T-helper 1 cell treated with Interleukin-12 subunit alpha and Interleukin-12 subunit beta and Interleukin-4 antibody, amounts not matched to agents 30 μg/mL and 1 μg/mL, for 36 hours (primary cell): ENCODE measurements around the gene PARD3B.
A peak's percentile ranks its signal among the peaks of the same experiment; 100 is the strongest.

Experiments
- H3K27ac Mint-ChIP-seq: one replicate; pipeline ENCODE4 v1.8.0; 2021; ENCODE audit warnings: mild to moderate bottlenecking, mixed read lengths
- H3K27me3 Mint-ChIP-seq: one replicate; pipeline ENCODE4 v1.8.0; 2021; ENCODE audit warnings: low read depth, mixed read lengths
- H3K36me3 Mint-ChIP-seq: one replicate; pipeline ENCODE4 v1.8.0; 2021; ENCODE audit warnings: low read depth, mixed read lengths
- H3K4me1 Mint-ChIP-seq: one replicate; pipeline ENCODE4 v1.8.0; 2021; ENCODE audit warnings: low read depth, mixed read lengths
- H3K4me3 Mint-ChIP-seq: one replicate; pipeline ENCODE4 v1.8.0; 2021; ENCODE audit warnings: mild to moderate bottlenecking, moderate library complexity, mixed read lengths
- H3K9me3 Mint-ChIP-seq: one replicate; pipeline ENCODE4 v1.8.0; 2021; ENCODE audit warnings: mixed read lengths

PARD3B gene

GRCh38 chr2:204948024-204948763 lies 402.9 kb downstream of the PARD3B start:
- Mint-ChIP-seq H3K27me3 (no peaks in the 10 kb centered on the region), H3K4me3 (peak overlapping the region; percentile 47), H3K27ac (peak overlapping the region; percentile 86), H3K4me1 (peaks cover 57% of the 10 kb centered on the region), H3K9me3 (peaks cover 45% of the 10 kb centered on the region), H3K36me3 (peaks cover 51% of the 10 kb centered on the region)

GRCh38 chr2:204948822-204949221 lies 403.5 kb downstream of the PARD3B start:
- H3K4me3 Mint-ChIP-seq, result peak overlapping the region; percentile 47
- H3K27ac Mint-ChIP-seq, result peak overlapping the region; percentile 86
- H3K9me3 Mint-ChIP-seq, result peaks cover 45% of the 10 kb centered on the region
- peaks cover 48% of the 10 kb centered on the region for H3K36me3 Mint-ChIP-seq
- no peaks in the 10 kb centered on the region for H3K27me3 Mint-ChIP-seq
- H3K4me1 Mint-ChIP-seq, result peaks cover 59% of the 10 kb centered on the region

- H3K36me3 Mint-ChIP-seq, result peaks cover 35% of the 10 kb centered on the region
- H3K4me3 Mint-ChIP-seq, result no peak overlapping the region
- H3K27me3 Mint-ChIP-seq, result no peaks in the 10 kb centered on the region
- H3K9me3 Mint-ChIP-seq, result peaks cover 32% of the 10 kb centered on the region
- peaks cover 48% of the 10 kb centered on the region for H3K4me1 Mint-ChIP-seq
- no peak overlapping the region for H3K27ac Mint-ChIP-seq
Observed at GRCh38 chr2:204950695-204951346, 405.5 kb downstream of the PARD3B start.

DNA sequence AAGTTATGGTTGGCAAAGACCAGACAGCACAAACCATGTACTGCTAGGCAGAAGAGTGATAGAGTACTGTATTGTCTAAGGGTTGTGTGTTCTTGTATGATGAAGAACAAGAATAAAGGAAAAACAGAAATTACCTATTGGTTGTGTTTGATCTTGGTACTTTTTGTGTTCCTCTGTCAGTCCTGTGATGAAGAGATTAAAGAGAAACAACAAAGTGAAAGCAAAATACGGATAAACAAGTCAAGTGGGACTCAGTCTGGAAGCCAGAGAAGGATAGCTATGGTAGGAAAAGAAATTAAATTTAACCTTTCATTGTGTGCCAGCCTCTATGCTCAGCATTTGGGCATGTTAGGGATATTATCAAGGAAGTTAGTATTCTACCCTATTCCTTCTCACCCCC lies 413.1 kb downstream of the PARD3B start:
- peak overlapping the region; percentile 66 for H3K27ac Mint-ChIP-seq
- no peaks in the 10 kb centered on the region for H3K27me3 Mint-ChIP-seq
- H3K4me1 Mint-ChIP-seq, result peaks cover 27% of the 10 kb centered on the region
- peaks cover 21% of the 10 kb centered on the region for H3K36me3 Mint-ChIP-seq
- H3K4me3 Mint-ChIP-seq, result peak overlapping the region; percentile 67
- H3K9me3 Mint-ChIP-seq, result peaks cover 33% of the 10 kb centered on the region

DNA sequence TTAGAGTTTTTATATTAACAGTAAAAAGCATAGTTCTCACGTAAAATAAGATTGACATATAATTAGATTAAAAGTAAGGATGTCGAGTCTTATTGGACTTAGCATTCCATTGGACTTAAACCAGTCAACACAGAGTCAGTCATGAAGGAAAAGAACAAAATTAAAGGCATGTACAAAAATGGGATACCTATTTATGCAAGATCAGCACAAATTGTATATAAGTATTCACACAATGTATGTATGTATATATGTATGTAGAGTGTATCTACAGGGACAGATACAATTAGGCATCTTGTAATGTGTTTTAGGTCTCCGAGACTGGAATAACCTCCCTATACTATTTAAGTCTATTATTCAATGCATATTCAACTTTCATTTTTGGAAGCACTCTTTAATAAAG lies 419.1 kb downstream of the PARD3B start:
- Mint-ChIP-seq H3K4me3 (no peak overlapping the region), H3K4me1 (peaks cover 37% of the 10 kb centered on the region), H3K27ac (no peak overlapping the region), H3K9me3 (peaks cover 20% of the 10 kb centered on the region), H3K36me3 (peaks cover 19% of the 10 kb centered on the region), H3K27me3 (no peaks in the 10 kb centered on the region)

- Mint-ChIP-seq H3K36me3 (peaks cover 21% of the 10 kb centered on the region), H3K4me1 (peaks cover 47% of the 10 kb centered on the region), H3K27me3 (no peaks in the 10 kb centered on the region), H3K4me3 (no peak overlapping the region), H3K9me3 (peaks cover 18% of the 10 kb centered on the region), H3K27ac (peak overlapping the region; percentile 92)
Observed at GRCh38 chr2:204966245-204966644, 421.0 kb downstream of the PARD3B start.

- no peaks in the 10 kb centered on the region for H3K27me3 Mint-ChIP-seq
- peaks cover 12% of the 10 kb centered on the region for H3K9me3 Mint-ChIP-seq
- H3K27ac Mint-ChIP-seq, result peak overlapping the region; percentile 92
- peak overlapping the region; percentile 54 for H3K4me3 Mint-ChIP-seq
- H3K36me3 Mint-ChIP-seq, result peaks cover 18% of the 10 kb centered on the region
- peaks cover 45% of the 10 kb centered on the region for H3K4me1 Mint-ChIP-seq
Observed at GRCh38 chr2:204967199-204967960, 422.1 kb downstream of the PARD3B start.

GRCh38 chr2:204971206-204971907 lies 426.1 kb downstream of the PARD3B start:
- H3K4me3 Mint-ChIP-seq, result peak overlapping the region; percentile 21
- peaks cover 19% of the 10 kb centered on the region for H3K36me3 Mint-ChIP-seq
- H3K9me3 Mint-ChIP-seq, result peaks cover 18% of the 10 kb centered on the region
- H3K27ac Mint-ChIP-seq, result peak overlapping the region; percentile 83
- H3K4me1 Mint-ChIP-seq, result peaks cover 40% of the 10 kb centered on the region
- H3K27me3 Mint-ChIP-seq, result no peaks in the 10 kb centered on the region

- no peak overlapping the region for H3K4me3 Mint-ChIP-seq
- no peaks in the 10 kb centered on the region for H3K27me3 Mint-ChIP-seq
- H3K36me3 Mint-ChIP-seq, result peaks cover 22% of the 10 kb centered on the region
- H3K4me1 Mint-ChIP-seq, result peaks cover 32% of the 10 kb centered on the region
- H3K27ac Mint-ChIP-seq, result no peak overlapping the region
- peaks cover 24% of the 10 kb centered on the region for H3K9me3 Mint-ChIP-seq
Observed at GRCh38 chr2:204972161-204972560, 426.9 kb downstream of the PARD3B start.

DNA sequence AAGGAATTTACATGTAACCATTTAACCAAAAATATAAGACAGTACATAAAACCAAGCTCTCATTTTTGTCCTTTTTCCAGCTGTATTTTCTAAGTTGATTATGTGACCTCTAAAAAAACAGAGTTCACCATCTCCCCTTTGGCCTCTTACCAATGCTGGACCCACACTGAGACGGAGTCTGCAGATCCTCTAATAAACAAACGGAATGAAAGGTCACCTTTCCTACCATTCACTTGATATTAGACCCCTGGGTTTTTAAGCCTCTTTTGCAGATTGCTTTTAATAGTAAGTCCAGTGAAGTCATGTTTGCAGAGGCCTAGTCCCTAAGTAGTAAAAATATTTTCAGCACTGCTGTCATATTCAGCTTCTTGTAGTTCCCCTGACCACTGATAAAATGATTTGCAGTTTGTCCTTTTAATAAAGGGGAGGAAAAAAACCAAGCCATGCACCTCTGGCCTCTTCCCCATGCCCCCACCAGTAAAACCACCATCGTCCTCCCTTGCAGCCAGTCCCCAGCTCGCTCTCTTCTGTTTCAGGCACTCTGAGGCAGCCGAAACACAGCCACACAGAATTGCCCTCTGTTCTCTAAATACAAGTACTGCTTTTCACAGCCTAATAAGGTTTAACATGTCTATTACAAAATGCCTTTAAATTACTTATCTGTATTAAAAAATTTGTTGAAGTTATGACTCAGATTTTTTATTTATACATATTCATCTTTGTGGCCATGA lies 427.5 kb downstream of the PARD3B start:
- Mint-ChIP-seq H3K9me3 (peaks cover 25% of the 10 kb centered on the region), H3K4me1 (peaks cover 26% of the 10 kb centered on the region), H3K27ac (peak overlapping the region; percentile 41), H3K36me3 (peaks cover 20% of the 10 kb centered on the region), H3K27me3 (no peaks in the 10 kb centered on the region), H3K4me3 (no peak overlapping the region)

DNA sequence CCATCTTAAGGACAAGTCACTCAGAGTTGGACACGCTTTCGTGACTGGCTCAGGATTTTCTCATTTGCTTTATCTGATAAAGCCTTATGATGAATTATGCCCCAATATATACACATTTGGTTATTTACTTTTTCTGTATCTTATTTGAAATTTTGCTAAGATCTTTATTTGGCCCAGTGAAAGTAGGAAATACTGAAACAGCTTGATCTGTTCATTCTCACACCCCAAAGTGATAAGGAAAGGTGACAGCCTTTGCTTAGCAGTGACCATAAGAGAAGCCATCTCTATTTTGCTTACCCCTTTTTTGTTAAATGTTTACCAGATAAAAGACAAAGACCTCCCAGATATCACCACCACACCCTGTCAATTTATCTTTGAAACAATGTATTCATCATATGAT lies 428.3 kb downstream of the PARD3B start:
- no peak overlapping the region for H3K4me3 Mint-ChIP-seq
- H3K4me1 Mint-ChIP-seq, result peaks cover 22% of the 10 kb centered on the region
- H3K27ac Mint-ChIP-seq, result no peak overlapping the region
- peaks cover 18% of the 10 kb centered on the region for H3K36me3 Mint-ChIP-seq
- peaks cover 21% of the 10 kb centered on the region for H3K9me3 Mint-ChIP-seq
- no peaks in the 10 kb centered on the region for H3K27me3 Mint-ChIP-seq

GRCh38 chr2:204974487-204974886 lies 429.2 kb downstream of the PARD3B start:
- Mint-ChIP-seq H3K4me1 (peaks cover 16% of the 10 kb centered on the region), H3K27me3 (no peaks in the 10 kb centered on the region), H3K9me3 (peaks cover 21% of the 10 kb centered on the region), H3K27ac (no peak overlapping the region), H3K36me3 (peaks cover 14% of the 10 kb centered on the region), H3K4me3 (no peak overlapping the region)

DNA sequence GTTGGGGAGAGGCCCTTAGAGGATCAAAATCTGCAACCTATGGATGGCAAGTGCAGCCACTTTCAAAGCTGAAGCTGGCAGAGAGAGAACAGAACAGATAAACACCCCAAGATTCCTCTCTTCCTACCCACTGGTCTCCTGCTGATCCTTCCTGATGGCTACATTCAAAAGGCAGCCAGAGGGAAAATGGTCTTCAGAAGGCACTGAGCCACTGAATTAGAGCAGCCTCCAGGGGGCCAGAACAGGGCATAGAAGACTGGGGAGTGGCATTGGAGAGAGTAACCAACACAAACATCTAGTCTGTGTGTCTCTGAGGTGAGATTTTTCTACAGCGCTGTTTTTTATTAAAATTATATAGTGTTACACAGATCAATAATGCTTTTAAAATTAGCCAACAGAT lies 432.6 kb downstream of the PARD3B start:
- H3K27ac Mint-ChIP-seq, result no peak overlapping the region
- H3K4me1 Mint-ChIP-seq, result peaks cover 17% of the 10 kb centered on the region
- H3K27me3 Mint-ChIP-seq, result no peaks in the 10 kb centered on the region
- no peak overlapping the region for H3K4me3 Mint-ChIP-seq
- H3K36me3 Mint-ChIP-seq, result peaks cover 10% of the 10 kb centered on the region
- H3K9me3 Mint-ChIP-seq, result peaks cover 18% of the 10 kb centered on the region

DNA sequence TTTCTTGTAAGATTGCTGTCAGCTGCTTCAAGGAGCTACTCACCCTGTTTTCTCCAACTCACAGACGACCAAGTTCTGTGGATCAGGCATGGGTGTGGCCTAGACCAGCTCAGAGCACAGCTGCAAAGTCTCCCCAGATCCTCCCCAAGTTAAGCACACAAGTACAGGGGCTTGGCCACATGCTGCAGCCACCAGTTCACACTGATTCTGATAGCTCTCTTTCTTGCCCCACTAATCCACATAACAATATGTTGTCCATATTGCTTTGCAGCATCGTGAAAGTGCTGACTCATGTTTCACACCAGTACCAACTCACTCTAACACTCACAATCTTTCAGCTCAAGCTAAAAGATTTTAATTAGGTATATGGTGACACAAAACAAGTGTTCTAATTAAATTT lies 437.0 kb downstream of the PARD3B start:
- H3K9me3 Mint-ChIP-seq, result peaks cover 3% of the 10 kb centered on the region
- H3K36me3 Mint-ChIP-seq, result peaks cover 9% of the 10 kb centered on the region
- no peaks in the 10 kb centered on the region for H3K27me3 Mint-ChIP-seq
- H3K4me1 Mint-ChIP-seq, result peaks cover 18% of the 10 kb centered on the region
- H3K27ac Mint-ChIP-seq, result peak overlapping the region; percentile 68
- H3K4me3 Mint-ChIP-seq, result no peak overlapping the region
